Stimulated activated naive B cell treated with anti-CD40 and anti-IgM and Interleukin-4, amounts not matched to agents 10 μg/mL and 1 μg/mL and 100 μg/mL, for 72 hours (primary cell): Measurements from ENCODE around the gene OIP5.
A peak's percentile ranks its signal among the peaks of the same experiment; 100 is the strongest.

Experiments
- ATAC-seq, 2 donors: fragments of 150-1000 bp; cut with Tn5 transposase; replicated peaks; 2 replicates each; pipeline ENCODE4 v1.10.0; 2021; ENCODE audit warnings: moderate library complexity in 1 of 2
- DNase-seq: peaks from one replicate; pipeline ENCODE4 v3.0.0; 2021
- H3K27ac Mint-ChIP-seq: one replicate; pipeline ENCODE4 v1.8.0; 2022; ENCODE audit warnings: mild to moderate bottlenecking, mixed read lengths
- H3K27me3 Mint-ChIP-seq, 2 donors: one replicate each; pipeline ENCODE4 v1.8.0; 2022; ENCODE audit warnings: mixed read lengths in 2 of 2
- H3K36me3 Mint-ChIP-seq, 2 donors: one replicate each; pipeline ENCODE4 v1.8.0; 2022; ENCODE audit warnings: mixed read lengths in 2 of 2, mild to moderate bottlenecking in 1 of 2
- H3K4me1 Mint-ChIP-seq, 2 donors: one replicate each; pipeline ENCODE4 v1.8.0; 2022; ENCODE audit warnings: mixed read lengths in 2 of 2, mild to moderate bottlenecking in 1 of 2
- H3K4me3 Mint-ChIP-seq, 2 donors: one replicate each; pipeline ENCODE4 v1.8.0; 2022; ENCODE audit warnings: mild to moderate bottlenecking in 2 of 2, mixed read lengths in 2 of 2, moderate library complexity in 1 of 2
- H3K9me3 Mint-ChIP-seq, 2 donors: one replicate each; pipeline ENCODE4 v1.8.0; 2022; ENCODE audit warnings: mixed read lengths in 2 of 2, mild to moderate bottlenecking in 1 of 2

OIP5 gene

DNA sequence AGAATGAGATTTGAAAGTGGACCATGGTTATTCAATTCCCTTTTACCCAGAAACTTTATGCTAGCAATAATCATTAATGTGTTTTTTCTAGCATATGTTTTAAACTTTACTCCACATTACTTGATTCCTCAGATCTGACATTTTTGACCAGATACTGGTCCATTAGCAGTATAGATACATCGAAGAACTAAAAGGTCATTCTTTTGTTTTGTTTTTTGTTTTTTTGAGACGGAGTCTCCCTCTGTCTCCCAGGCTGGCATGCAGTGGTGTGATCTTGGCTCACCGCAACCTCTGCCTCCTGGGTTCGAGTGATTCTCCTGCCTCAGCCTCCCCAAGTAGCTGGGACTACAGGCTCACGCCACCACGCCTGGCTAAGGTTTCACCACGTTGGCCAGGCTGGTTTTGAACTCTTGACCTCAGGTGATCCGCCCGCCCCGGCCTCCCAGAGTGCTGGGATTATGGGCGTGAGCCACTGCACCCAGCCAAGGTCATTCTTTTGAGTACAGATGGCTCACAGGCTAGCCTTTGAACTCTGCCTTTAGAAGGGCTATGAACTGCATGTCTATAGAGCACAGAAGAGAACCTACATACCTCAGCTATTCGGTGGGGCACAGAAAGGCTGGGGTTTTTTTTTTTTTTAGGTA lies 72.7 kb downstream of the OIP5 start:
- Mint-ChIP-seq H3K4me1 (peaks cover 15 to 26% of the 10 kb centered on the region in 2 donors), H3K36me3 (peaks cover 16 to 29% of the 10 kb centered on the region in 2 donors), H3K4me3 (peak overlapping the region in 1 of 2 donors; percentile 48), H3K27me3 (no peaks in the 10 kb centered on the region), H3K27ac (peak overlapping the region; percentile 69), H3K9me3 (no peaks in the 10 kb centered on the region)
- peak in 1 of 2 donors; percentile 9 for ATAC-seq
- no peak for DNase-seq
